Astrocyte of the spinal cord (primary cell): ENCODE results near the gene TFAP2A.

Experiments
- DNase-seq: peaks from one replicate; pipeline ENCODE4 v3.0.0; 2011; ENCODE audit warnings: low read depth, low spot score
- H3K4me3 ChIP-seq: 2 replicates; pipeline ENCODE4 v1.5.1; 2011; ENCODE audit warnings: low read depth, mild to moderate bottlenecking, low read length, moderate library complexity
- in situ Hi-C: cut with HindIII; loops from 2 replicates; pipeline ENCODE4 v1.10.0; 2017; ENCODE audit warnings: low sequenced_read_pairs
- TF ChIP-seq, protein P1 (sequence below): IDR thresholded peaks from 2 replicates; pipeline ENCODE4 v1.5.1; 2012; ENCODE audit warnings: low read depth, mild to moderate bottlenecking, low read length, inconsistent platforms

TFAP2A gene

DNA sequence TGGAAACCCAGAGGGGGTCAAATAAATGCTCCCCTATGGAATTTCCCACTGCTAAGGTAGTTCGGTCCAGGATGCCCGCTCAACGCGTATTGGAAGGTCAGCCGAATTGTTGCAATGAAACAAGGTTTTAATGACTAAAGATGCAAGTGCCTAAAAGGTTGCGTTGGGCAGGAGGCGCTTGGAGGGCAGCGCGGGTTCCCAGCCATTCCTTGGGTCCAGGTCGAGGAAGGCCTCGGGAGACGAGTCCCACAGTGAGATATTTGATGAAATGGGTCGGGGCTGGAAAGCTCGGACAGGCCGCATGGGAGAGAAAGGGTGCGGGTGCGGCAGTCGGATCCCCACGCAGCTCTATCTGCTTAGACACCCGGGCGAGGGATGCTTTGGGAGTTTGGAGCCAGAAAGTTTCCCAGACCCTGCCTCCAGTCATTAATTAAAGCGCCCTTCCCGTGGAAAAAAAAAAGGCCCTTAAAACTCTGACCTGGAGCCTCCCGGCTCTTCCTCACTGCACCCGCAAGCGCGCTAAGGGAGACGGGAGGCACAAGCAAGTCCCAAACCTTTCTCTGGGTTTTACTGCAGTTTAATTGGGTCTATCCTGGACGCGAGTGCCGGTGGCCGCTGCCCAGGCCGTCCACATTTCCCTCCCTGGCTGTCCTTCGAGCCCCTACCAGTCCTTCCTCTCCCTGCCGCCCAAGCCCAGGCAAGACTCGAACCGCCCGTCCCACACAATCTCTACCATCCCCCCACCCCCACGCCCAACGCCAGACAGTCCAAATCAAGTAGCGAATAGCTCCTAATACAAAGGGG lies 24.2 kb downstream of the TFAP2A start:
- no peak for DNase-seq
- no peak overlapping the region for H3K4me3 ChIP-seq
- TF ChIP-seq, protein P1, sequence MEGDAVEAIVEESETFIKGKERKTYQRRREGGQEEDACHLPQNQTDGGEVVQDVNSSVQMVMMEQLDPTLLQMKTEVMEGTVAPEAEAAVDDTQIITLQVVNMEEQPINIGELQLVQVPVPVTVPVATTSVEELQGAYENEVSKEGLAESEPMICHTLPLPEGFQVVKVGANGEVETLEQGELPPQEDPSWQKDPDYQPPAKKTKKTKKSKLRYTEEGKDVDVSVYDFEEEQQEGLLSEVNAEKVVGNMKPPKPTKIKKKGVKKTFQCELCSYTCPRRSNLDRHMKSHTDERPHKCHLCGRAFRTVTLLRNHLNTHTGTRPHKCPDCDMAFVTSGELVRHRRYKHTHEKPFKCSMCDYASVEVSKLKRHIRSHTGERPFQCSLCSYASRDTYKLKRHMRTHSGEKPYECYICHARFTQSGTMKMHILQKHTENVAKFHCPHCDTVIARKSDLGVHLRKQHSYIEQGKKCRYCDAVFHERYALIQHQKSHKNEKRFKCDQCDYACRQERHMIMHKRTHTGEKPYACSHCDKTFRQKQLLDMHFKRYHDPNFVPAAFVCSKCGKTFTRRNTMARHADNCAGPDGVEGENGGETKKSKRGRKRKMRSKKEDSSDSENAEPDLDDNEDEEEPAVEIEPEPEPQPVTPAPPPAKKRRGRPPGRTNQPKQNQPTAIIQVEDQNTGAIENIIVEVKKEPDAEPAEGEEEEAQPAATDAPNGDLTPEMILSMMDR: no peak
- in situ Hi-C loops: no loop called here

DNA sequence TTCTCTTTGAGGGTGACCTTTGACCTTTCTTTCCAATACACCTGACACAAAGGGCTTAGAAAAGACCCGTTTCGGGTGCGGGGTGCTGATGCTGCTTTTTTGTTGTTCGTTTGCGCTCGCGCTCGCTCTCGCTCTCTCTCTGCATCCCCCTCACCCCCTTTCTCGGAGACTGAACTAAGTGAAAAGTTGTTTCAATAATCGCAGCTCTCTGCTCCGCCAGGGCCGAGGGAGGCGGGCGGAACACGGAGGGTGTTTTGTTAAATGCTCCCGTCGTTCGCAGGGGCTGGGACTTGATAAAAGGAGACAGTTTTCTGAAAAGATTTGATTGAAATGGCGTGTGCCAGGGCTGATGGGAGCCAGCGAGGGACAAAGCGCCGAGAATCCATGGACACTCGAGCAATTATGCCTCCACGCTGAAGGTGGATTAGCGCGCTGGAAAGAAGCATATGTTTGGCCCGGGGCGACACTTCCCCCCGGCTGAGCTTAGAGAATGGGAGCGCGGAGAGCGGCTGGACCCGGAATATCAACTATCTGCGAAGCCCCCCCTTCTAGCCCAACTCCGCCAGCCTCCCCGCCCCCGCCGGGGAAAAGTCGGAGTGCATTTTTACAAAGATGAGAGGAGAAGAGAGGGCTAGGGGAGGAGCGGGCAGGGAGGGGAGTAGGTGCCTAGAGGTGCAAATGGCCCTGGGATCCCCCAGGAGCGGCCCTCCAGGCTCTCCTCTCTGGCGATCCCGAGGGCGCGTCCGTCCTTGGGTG lies 25.0 kb downstream of the TFAP2A start:
- in situ Hi-C loops: no loop called here
- H3K4me3 ChIP-seq: no peak overlapping the region
- TF ChIP-seq, protein P1: no peak
- no peak for DNase-seq

DNA sequence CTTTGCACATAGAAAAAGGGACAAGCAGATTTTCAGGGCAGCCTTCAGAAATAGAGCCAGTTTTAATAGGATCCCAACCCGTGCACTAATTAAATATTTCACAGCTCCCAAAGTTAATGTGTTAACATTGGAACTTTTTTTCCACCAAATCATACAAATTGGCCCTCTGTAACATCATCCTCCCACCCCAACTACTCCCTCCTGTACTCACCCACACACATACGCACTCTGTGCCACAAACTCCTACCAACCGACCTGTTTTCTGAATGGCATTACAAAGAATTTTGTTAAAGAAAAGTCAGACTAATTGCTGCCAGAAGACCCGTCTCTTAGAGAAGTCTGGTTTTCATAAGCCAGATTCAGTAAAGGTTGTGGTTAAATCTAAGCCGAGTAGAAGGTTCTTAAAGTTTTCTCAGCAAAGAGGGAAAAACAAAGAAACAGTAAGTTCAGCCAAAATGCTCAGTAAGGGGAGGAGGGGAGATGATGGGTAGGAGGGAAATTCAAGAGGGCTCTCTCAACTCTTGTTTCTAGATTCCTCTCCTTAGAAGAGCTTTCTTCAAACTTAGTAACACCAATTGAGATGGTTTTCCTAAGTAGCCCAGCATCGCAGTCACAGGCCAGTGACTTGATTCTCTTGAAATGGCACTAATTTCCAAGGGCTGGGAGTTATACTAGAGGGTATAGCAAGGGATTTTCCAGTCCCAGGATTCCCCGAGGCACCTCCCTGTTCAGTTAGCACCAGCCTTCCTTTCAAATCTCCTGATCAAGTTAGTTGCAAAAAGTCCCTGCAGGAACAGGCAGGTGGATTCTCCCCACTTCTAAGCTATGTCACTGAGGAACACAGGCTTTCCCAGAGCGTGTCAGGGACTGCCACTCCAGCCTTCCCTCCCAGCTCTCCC lies 27.9 kb downstream of the TFAP2A start:
- no peak for DNase-seq
- H3K4me3 ChIP-seq: no peak overlapping the region
- in situ Hi-C loops: no loop called here
- TF ChIP-seq, protein P1: no peak

DNA sequence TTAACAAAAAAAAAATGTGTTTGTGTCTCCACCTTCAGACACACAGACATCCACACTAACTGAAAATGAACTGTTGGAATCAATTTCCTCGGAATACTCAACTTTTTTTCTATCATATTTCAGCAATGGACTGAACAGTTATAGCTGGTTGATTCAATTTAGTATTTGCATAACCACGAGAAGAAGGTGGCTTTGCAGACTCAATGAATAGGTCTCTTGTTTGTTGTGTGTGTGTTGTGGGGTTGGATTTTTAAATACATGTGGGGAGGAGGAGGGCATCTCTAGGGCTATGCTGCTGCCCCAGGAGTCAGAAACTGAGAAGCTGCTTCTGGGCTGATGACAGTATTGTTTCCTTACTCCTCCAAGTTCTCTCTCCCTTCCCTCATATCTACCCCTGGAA lies 28.7 kb downstream of the TFAP2A start:
- H3K4me3 ChIP-seq: no peak overlapping the region
- TF ChIP-seq, protein P1: no peak
- DNase-seq: no peak
- in situ Hi-C loops: no loop called here

DNA sequence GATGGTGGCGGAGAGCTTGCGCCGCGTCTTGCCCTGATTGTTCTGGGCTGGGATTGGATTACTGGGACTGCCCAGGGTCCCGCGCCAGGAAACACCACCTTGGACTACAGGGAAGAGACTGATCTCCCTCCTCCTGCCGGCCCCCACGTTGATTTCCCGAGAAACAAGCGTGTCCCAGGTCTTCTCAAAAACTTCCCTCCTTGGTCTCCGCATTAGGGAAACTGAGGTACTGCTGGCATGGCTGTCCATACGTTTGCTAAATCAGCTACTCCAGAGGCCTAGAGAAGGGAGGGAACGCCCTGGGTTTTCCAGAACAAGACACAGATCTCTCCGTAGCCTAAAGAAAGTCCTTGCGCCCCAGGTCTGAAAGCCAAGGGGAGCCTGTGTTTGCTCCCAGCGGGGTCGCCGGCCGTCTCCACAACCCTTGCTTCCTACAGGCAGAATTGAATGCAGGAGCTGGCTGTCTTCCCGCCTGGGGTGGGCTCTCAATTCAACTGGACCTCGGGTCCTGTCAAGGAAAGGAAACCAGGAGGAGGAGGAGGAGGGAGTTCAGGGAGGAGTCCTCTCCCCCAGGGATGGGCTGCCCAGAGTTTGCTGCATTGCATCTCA lies 29.2 kb downstream of the TFAP2A start:
- in situ Hi-C loops: no loop called here
- H3K4me3 ChIP-seq: no peak overlapping the region
- TF ChIP-seq, protein P1: no peak
- no peak for DNase-seq
